Stomach smooth muscle (tissue), 2 donors: ENCODE data around the gene ITIH4.

Source experiments
- H3K27ac ChIP-seq: one replicate; pipeline ENCODE4 v1.7.0; 2013; ENCODE audit warnings: mild to moderate bottlenecking, low read length, inconsistent platforms
- H3K27me3 ChIP-seq, 2 donors: one replicate each; pipeline ENCODE4 v1.7.0; 2013; ENCODE audit warnings: low read length in 2 of 2; ENCODE audit not compliant: insufficient read depth in 2 of 2, control insufficient read depth in 1 of 2
- H3K36me3 ChIP-seq, 2 donors: one replicate each; pipeline ENCODE4 v1.7.0; 2013; ENCODE audit warnings: low read length in 2 of 2; ENCODE audit not compliant: control insufficient read depth in 2 of 2, insufficient read depth in 2 of 2
- H3K4me1 ChIP-seq: one replicate; pipeline ENCODE4 v1.7.0; 2013; ENCODE audit warnings: low read length; ENCODE audit not compliant: control insufficient read depth, insufficient read depth
- H3K4me3 ChIP-seq, 2 donors: one replicate each; pipeline ENCODE4 v1.7.0; 2013; ENCODE audit warnings: low read length in 2 of 2
- H3K9ac ChIP-seq, 2 donors: one replicate each; pipeline ENCODE4 v1.7.0; 2013; ENCODE audit warnings: low read length in 2 of 2, mild to moderate bottlenecking in 1 of 2
- H3K9me3 ChIP-seq, 2 donors: one replicate each; pipeline ENCODE4 v1.7.0; 2013; ENCODE audit warnings: low read length in 2 of 2; ENCODE audit not compliant: control insufficient read depth in 2 of 2
- donor health status: healthy.
- donor health status: Pancreatic carcinoma.

ITIH4 gene

GRCh38 chr3:52842424-52842823 is 12.0 kb upstream of the ITIH4 start:
- peak overlapping the region in 1 of 2 donors; percentile 15 for H3K4me3 ChIP-seq
- H3K27me3 ChIP-seq, result no peaks in the 10 kb centered on the region
- no peaks in the 10 kb centered on the region for H3K9me3 ChIP-seq
- peaks cover 40% of the 10 kb centered on the region for H3K4me1 ChIP-seq
- no peak overlapping the region for H3K27ac ChIP-seq
- peaks cover 13 to 37% of the 10 kb centered on the region in 2 donors for H3K36me3 ChIP-seq
- no peak overlapping the region for H3K9ac ChIP-seq

DNA sequence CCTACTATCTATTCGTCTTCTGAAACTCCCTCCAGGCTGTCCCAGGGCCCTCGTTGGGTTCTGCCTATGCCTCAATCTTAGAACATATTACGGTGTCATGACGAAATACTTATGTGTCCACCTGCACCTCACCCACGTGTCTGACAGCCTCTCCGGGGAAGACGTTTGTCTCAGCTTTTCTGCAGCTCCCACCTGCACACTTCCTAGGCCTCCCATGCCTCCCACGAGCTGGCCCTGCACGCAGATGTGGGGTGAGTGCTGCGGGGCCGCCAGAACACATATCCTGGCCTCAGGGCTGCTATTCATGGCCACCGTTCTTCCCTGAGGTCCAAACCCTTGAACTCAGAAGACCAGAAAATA is 11.5 kb upstream of the ITIH4 start:
- peaks cover 13 to 33% of the 10 kb centered on the region in 2 donors for H3K36me3 ChIP-seq
- H3K27ac ChIP-seq, result no peak overlapping the region
- H3K9me3 ChIP-seq, result no peaks in the 10 kb centered on the region
- no peak overlapping the region for H3K9ac ChIP-seq
- H3K4me1 ChIP-seq, result peaks cover 43% of the 10 kb centered on the region
- no peaks in the 10 kb centered on the region for H3K27me3 ChIP-seq
- H3K4me3 ChIP-seq, result peak overlapping the region in 1 of 2 donors; percentile 15

GRCh38 chr3:52841211-52841980 is 10.9 kb upstream of the ITIH4 start:
- Histone ChIP-seq H3K9ac (no peak overlapping the region), H3K9me3 (no peaks in the 10 kb centered on the region), H3K27me3 (no peaks in the 10 kb centered on the region), H3K27ac (no peak overlapping the region), H3K36me3 (peaks cover 13 to 29% of the 10 kb centered on the region in 2 donors), H3K4me1 (peaks cover 42% of the 10 kb centered on the region), H3K4me3 (no peak overlapping the region)

- Histone ChIP-seq H3K27me3 (no peaks in the 10 kb centered on the region), H3K4me3 (no peak overlapping the region), H3K4me1 (peaks cover 42% of the 10 kb centered on the region), H3K9ac (no peak overlapping the region), H3K36me3 (peaks cover 13 to 28% of the 10 kb centered on the region in 2 donors), H3K27ac (no peak overlapping the region), H3K9me3 (no peaks in the 10 kb centered on the region)
These were observed 9.5 kb upstream of the ITIH4 start for GRCh38 chr3:52839892-52840545.

GRCh38 chr3:52839268-52839575 is 8.8 kb upstream of the ITIH4 start:
- H3K27me3 ChIP-seq, result no peaks in the 10 kb centered on the region
- no peaks in the 10 kb centered on the region for H3K9me3 ChIP-seq
- no peak overlapping the region for H3K4me3 ChIP-seq
- peaks cover 13 to 28% of the 10 kb centered on the region in 2 donors for H3K36me3 ChIP-seq
- H3K9ac ChIP-seq, result no peak overlapping the region
- no peak overlapping the region for H3K27ac ChIP-seq
- peaks cover 40% of the 10 kb centered on the region for H3K4me1 ChIP-seq

DNA sequence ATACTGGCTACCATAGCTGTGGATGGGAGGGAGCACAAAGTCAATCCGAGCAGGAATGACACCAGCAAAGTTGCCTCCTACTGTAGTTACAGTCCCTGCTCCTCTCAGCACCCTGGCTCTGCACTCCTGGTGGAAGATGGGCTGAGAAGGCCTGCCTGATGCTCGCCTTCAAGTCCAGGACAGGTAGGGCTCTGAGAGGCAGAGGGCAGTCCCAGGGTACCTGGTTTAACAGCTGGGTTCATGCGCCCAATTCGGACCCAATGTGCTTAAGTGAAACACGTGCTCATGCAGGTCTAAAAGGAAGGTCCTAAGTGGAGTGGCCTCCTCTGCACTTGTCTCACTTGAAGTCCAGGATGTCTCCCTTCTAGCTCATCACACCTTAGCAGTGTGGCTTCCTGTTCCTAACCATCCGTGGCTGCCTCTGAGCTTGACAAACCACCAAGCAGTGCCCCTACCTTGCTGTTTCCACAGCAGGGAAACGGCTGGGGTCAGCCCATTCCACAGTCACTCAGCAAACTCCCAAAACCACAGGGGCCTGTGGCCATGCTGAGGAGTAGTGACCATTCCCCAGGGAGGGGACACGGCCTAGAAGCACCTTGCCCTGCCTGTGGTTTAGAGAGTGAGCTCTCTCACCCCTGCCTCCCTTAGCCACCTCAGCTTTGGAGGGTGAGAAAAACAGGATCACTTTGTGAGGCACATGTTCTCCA is 8.2 kb upstream of the ITIH4 start:
- no peaks in the 10 kb centered on the region for H3K27me3 ChIP-seq
- no peak overlapping the region for H3K27ac ChIP-seq
- H3K4me3 ChIP-seq, result no peak overlapping the region
- peaks cover 13 to 28% of the 10 kb centered on the region in 2 donors for H3K36me3 ChIP-seq
- peaks cover 34% of the 10 kb centered on the region for H3K4me1 ChIP-seq
- no peaks in the 10 kb centered on the region for H3K9me3 ChIP-seq
- H3K9ac ChIP-seq, result no peak overlapping the region

- no peak overlapping the region for H3K27ac ChIP-seq
- H3K9me3 ChIP-seq, result no peaks in the 10 kb centered on the region
- H3K4me3 ChIP-seq, result no peak overlapping the region
- no peaks in the 10 kb centered on the region for H3K27me3 ChIP-seq
- H3K36me3 ChIP-seq, result peaks cover 8 to 24% of the 10 kb centered on the region in 2 donors
- H3K9ac ChIP-seq, result no peak overlapping the region
- peaks cover 22% of the 10 kb centered on the region for H3K4me1 ChIP-seq
These were observed 6.5 kb upstream of the ITIH4 start for GRCh38 chr3:52836986-52837385.

GRCh38 chr3:52836471-52836845 is 6.0 kb upstream of the ITIH4 start:
- H3K27ac ChIP-seq, result peak overlapping the region; percentile 70
- peaks cover 28% of the 10 kb centered on the region for H3K4me1 ChIP-seq
- no peak overlapping the region for H3K9ac ChIP-seq

GRCh38 chr3:52835766-52836470 is 5.4 kb upstream of the ITIH4 start:
- H3K9ac ChIP-seq, result no peak overlapping the region
- peak overlapping the region in 1 of 2 donors; percentile 22 for H3K4me3 ChIP-seq
- no peaks in the 10 kb centered on the region for H3K27me3 ChIP-seq
- H3K9me3 ChIP-seq, result no peaks in the 10 kb centered on the region
- H3K27ac ChIP-seq, result peak overlapping the region; percentile 70
- H3K4me1 ChIP-seq, result peaks cover 33% of the 10 kb centered on the region
- H3K36me3 ChIP-seq, result peaks cover 0 to 16% of the 10 kb centered on the region in 2 donors

More at GRCh38 chr3:52836471-52836845, 6.0 kb upstream of the ITIH4 start:
- H3K9me3 ChIP-seq, result no peaks in the 10 kb centered on the region
- no peak overlapping the region for H3K4me3 ChIP-seq
- peaks cover 3 to 21% of the 10 kb centered on the region in 2 donors for H3K36me3 ChIP-seq
- H3K27me3 ChIP-seq, result no peaks in the 10 kb centered on the region

- H3K9ac ChIP-seq, result peak within 1 kb of the TSS in 1 of 2 donors; percentile 51
- no peaks in the 10 kb centered on the region for H3K27me3 ChIP-seq
- peaks cover 0 to 11% of the 10 kb centered on the region in 2 donors for H3K36me3 ChIP-seq
- H3K9me3 ChIP-seq, result no peaks in the 10 kb centered on the region
- H3K4me1 ChIP-seq, result peaks cover 34% of the 10 kb centered on the region
- peak within 1 kb of the TSS; percentile 70 for H3K27ac ChIP-seq
- H3K4me3 ChIP-seq, result peak within 1 kb of the TSS in 1 of 2 donors; percentile 61
These were observed 4.5 kb upstream of the ITIH4 start, which contains the start of gene MUSTN1 for GRCh38 chr3:52834871-52835501. Gene MUSTN1, minus strand, starts transcription at chr3:52835019. Its CDS starts 71 bp downstream, at chr3:52834948.
